Stimulated activated CD4-positive, alpha-beta T cell treated with anti-CD3 and anti-CD28 coated beads, Interleukin-12 subunit alpha, Interleukin-12 subunit beta, amount 100 ng/mL, for 48 hours (primary cell): ENCODE measurements around the gene IFT81.
A peak's percentile ranks its signal among the peaks of the same experiment; 100 is the strongest.
"Not testable (repeated sequence)": the region's sequence is repeated elsewhere in the genome, so short reads cannot be mapped to it uniquely, and the experiment has no call there.

Experiments used
- DNase-seq, 3 donors: peaks; one replicate each; pipeline ENCODE4 v3.0.0-alpha.2; 2020; ENCODE audit warnings: low read depth in 2 of 3, low spot score in 1 of 3

Gene IFT81

DNA sequence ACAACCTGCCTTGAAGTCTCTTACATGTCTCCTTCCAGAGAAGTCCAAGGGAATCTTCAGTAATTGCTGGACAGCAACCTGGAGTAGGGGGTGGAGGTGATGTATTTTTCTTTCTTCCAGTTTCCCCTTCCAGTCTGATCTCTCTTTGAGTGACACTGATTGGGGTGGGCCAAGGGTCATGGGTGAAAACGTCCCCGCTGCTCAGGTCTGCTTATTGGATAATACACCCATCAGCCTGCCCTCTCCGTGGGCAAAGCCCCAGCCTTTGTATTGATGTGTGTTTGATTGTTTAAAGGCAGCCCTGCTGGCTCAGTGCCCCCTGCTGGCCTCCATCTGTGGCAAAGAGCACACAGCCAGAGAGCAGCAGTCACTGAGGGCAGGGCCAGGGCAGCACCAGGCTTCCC lies 121.2 kb downstream of the IFT81 start:
- peak; percentile 3 to 28 (median 27) for DNase-seq

DNA sequence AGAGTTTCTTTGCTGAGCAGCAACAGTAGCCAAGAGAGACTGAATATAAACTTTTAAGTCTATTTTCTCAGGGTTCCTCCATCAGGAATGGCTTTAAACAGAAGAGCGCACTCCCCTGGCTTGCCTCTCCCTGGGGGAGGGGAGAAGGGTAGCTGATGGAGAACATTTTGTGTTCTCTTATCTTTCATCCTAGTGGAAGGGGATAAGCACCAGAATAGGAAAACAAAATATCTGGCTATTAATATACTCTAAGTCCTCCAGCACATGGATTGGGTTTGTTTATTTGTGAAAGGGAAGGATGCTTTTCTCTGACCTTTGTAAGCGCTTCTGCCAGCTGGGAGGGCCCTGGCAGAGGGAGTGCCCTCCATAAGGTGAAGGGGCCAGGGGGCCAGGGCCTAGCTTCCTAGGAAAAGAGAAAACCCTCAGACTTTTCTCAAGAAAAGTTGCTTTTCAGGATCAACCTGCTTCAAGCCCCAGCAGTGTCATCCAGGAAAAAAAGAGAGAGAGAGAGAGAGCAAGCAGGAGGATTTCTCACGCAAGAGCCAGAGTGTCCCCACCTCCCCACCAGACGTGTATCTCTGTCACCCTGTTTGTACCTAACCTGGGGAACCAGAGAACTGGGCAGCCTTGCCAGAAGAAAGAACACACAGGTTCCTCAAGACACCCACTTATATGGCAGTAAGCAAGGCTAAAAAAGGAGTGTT lies 122.6 kb downstream of the IFT81 start:
- no peak for DNase-seq

DNA sequence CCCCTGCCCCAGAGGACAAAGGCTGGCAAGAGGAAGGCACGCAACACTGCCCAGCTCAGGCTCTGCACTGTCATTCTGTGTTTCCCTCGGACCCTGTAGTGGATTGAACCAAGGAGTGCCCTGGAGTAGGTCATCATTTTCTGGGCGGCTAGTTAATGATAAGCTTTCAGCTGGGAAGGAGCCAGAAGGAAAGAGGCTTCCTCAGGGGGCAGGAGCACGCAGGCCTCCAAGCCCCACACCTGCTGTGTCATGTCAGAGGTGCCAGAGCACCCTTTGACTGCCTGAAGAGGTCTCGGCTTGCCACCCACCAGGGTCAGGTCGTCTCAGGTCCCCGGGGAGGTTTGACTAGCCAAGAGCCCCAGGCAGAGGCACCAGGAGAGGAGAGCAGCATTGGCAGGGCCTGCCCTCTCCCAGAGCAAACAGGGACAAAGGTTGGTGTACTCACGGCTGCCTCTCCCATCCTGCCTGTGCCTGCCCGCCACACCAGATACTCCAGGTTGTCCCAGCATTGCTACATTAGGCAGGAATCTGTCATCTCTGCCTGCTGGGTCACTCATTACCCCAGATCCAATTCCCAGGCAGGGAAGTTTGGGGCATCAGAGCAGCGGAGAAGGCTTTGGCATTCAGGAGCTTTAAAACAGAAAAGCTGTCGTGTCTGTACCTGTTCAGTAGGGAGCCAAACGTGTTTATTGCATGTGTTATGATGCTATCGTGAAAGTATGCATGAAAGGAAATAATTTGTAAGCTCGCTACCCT lies 123.4 kb downstream of the IFT81 start:
- DNase-seq, result no peak

DNA sequence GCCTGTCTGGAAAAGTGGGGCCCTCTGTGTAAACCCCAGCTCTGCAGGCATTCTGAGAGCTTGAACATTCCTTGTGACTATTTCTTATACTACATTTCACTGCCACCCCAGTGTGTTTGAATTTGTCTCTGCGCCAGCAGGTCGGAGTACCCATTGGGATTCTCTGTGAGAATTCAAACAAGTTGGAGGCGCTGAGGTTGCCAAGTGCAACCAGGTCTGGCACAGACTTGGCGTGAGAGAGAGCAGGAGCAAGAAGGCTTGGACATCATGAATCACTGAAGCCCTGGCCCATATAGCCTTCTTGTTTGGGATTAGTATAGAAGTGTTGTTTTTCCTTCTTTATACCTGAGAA lies 123.9 kb downstream of the IFT81 start:
- DNase-seq, result no peak

DNA sequence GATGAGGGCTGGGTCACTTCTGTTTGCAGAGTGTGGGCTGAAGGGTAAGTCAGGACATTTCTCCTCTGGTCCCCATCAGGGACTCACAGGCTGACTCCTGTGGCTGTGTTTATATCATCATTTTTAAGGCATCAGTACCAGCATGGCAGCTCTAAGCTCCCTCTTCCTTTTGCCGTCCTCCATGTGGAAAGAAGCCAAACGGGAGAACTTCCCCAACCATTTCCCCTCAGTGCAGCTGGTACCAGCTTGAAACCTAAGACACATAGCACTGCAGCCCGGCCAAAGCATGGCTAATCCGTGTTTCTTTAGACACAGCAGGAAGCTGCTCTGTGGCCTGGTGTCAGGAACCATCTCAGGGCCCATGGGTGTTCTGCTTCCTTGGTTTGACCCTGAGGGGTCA lies 124.9 kb downstream of the IFT81 start:
- no peak for DNase-seq

DNA sequence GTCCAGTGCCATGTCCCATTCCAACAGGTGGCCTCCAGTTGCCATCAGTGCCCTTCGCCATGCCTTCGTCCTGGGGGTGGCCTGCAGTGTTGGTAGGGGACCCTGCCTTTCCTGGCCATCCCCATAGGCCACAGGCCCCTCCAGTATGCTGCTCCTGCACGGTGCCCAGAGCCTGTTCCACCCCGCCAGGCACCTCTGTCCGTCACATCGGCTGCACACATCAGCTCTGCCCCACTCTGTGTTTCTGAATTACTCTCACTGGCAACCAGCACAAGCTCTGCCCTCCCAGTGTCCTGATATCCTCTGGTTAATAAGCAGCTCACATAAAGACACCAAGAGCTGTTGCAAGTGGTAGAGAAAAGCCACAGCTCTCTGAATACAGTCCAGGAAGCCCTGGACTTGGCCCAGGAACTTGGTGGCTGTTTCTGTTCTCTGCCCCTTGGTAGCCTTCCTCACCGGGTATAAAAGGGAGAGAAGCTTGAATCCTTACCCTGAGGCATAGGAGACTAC lies 125.6 kb downstream of the IFT81 start:
- DNase-seq, result no peak

DNA sequence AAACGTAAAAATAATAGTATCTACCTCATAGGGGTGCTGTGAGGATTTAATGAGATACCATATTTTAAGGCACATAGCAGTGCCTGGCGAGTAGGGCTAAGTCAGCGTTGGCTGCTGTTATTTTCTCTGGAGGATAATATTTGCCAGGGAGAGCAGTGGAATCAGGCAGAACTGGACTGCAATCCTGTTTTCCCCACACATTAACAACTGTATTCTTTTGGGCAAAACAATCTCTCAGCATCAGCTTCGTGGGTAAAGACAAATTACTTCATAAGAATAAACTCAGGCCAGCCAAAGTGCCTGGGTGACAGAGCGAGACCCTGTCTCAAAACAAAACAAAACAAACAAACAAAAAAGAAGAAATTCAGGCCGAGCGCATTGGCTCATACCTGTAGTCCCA lies 127.2 kb downstream of the IFT81 start:
- no peak for DNase-seq

DNA sequence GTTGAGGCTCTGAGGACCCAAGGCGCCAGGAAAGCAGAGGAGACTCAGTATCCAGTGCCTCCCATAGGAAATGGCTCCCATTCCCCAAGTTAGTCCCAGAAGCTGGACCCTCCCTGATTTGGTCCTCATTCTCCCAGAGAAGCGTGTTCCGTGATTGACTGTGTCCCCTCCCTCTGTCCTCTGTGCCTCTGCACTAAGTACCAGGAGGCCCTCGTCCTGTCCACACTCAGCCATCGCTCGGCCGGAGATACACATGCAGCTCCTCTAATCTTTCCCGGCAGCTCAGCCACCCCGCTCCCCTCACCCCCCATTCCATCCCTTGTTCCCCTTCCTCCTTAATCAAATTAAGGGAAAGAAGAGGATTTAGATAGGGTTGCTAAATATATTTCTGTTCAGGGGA lies 128.6 kb downstream of the IFT81 start:
- no peak for DNase-seq

DNA sequence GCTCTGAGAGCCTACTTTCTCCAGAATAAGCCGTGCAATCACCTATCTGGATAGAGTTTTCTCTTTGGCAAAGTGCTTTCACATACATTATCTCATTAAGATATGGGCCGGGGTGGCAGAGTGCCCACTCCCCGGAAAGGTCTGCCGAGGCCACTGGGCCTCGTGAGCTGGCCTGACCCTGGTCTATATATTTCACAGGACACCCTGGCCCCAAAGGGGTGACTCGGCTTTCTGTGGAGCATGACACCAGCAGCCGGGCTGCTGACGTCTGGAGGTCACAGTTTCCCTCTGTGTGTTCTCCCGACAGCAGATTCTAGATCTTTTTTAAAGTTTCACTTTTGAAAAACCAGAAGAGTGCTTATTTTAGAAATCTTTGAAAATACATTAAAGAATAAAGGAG lies 129.0 kb downstream of the IFT81 start:
- no peak for DNase-seq

DNA sequence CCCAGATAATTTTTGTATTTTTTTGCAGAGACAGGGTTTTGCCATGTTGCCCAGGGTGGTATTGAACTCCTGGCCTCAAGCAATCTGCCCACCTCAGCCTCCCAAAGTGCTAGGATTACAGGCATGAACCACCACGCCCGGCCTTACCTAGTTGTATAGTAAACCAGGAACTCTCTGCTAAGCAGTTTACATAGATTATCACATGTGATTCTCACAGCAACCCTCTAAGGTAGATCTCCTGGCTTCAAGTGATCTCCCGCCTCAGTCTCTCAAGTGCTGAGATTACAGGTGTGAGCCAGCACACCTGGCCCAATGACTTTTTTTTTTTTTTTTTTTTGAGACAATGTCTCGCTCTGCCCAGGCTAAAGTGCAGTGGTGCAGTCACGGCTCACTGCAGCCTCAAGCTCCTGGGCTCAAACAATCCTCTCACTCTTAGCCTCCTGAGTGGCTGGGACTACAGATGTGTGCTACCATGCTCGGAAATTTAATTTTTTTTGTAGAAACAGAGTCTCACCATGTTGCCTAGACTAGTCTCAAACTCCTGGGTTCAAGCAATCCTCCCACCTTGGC lies 130.9 kb downstream of the IFT81 start:
- no peak for DNase-seq

DNA sequence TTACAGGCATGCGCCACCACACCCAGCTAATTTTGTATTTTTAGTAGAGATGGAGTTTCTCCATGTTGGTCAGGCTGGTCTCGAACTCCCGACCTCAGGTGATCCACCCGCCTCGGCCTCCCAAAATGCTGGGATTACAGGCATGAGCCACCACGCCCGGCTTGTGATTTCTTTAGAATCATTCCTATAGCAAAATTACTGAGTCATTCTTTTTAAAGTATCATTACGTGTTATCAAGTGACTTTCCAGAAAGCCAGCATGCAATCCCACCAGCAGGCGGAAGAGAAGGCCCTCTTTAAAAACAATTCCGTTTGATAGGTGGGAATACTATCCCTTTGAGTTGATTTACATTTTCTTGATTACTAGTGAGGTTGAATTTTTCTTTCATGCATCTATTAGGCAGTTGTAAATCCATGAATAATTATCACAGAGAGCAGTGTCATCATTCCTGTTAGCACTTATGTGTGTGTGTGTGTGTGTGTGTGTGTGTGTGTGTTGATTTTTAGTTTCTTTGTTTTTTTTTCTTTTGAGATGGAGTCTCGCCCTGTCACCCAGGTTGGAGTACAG lies 131.8 kb downstream of the IFT81 start:
- DNase-seq, result not testable (repeated sequence)

DNA sequence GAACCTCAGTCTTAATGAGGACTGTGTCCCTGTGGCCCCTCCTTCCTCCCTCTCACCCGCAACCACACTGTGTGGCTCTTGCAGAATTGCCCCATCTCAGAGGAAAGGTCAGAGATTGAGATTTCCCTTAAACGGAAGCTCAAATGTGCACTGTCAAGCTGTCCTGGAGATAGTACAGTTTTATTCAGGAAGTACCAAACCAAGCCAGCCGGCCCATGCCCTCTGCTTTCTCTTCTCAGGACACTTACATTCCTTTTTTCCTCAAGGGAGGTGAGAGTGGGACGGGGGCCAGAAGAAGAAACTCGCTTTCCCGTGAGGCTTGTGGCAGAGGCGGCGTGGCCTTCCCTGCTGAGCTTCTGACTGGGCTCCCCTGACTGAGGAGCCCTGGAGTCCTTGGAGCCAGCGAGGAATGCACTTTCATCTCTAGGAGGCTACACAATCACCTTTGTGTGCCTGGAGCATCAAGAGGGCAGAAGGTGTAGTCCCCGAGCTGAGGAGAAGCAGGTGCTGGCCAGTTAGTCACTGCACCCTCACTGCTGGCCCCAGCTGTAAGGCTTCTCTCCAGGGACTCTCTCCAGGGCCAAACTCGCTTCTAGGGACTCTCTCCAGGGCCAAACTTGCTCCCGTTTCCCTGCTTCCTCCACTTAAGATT lies 132.7 kb downstream of the IFT81 start:
- no peak for DNase-seq

DNA sequence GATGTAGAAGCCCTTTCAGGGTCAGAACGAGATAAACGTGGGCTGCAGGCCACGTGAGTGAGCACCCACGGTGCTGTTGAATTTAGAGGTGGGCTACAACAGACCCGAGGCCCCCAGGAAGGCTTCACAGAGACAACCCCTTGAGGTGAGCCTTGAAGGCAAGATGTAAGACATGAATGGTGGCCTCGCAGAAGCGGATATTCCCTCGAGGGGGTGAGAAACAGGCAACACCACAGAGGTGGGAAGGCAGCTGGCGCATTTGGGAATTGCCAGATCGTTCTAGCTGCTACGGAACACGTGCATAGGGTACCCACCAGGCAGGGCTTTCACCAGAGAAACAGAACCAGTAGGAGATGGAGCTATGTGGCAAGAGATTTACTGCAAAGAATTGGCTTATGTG lies 134.3 kb downstream of the IFT81 start:
- DNase-seq, result no peak

DNA sequence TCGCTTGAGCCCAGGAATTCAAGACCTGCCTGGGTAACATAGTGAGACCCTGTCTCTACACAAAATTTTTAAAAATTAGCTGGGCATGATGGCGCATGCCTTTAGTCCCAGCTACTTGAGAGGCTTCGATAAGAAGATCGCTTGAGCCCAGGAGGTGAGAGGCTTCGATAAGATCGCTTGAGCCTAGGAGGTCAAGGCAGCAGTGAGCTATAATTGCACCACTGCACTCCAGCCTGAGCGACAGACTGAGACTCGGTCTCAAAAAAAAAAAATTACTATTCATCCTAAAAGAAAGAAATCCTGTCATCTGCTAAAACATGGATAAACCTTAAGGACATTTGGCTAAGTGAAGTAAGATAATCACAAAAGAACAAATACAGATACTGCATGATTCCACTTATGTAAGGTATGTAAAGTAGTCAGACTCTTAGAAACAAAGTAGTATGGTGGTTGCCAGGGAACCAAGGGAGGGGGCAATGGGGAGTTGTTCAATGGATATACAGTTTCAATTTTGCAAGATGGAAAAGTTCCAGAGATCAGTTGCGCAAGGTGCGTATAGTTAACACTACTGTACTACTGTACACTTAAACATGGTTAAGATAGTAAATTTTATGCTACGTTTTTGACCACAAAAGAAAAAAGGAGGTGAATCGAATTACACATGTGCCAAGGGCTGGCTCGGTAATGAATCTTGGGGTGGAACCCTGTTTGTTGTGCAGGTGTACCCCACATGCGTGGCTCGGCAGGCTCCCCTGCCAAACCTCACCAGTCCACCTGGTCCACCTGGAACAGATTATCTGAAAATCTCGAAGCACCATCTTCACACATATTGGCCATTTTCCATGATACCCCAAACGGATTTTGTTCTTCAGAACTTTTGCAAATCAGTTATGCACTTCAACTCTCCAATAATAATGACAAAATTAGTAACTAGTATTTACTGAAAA lies 138.6 kb downstream of the IFT81 start:
- DNase-seq, result no peak

DNA sequence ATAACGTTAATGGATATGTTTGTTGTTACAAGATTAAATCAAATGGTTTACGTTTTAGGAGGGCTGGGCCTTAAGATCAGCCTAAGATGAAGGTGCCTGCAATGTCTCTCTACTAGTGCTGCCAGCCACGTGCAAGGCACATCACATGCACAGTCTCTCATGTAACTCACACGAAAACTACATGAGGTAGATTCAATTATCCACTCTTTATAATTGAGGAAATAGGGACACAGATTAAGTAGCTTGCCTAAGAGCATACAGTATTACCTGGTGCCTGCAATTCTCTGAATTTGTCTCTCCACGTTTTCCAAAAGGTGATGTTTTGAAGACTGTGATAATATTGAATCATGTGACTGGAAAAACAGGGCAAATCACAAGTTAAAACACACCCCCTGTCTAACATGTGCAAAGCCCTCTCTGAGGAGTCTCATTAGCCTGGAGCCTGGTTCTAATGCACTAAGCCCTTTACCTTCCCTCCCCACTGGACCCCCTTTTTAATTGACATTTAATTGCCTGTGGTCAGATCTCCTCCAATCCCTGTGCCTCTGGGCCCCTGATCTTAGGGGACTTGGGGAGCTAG lies 142.3 kb downstream of the IFT81 start:
- DNase-seq, result no peak

DNA sequence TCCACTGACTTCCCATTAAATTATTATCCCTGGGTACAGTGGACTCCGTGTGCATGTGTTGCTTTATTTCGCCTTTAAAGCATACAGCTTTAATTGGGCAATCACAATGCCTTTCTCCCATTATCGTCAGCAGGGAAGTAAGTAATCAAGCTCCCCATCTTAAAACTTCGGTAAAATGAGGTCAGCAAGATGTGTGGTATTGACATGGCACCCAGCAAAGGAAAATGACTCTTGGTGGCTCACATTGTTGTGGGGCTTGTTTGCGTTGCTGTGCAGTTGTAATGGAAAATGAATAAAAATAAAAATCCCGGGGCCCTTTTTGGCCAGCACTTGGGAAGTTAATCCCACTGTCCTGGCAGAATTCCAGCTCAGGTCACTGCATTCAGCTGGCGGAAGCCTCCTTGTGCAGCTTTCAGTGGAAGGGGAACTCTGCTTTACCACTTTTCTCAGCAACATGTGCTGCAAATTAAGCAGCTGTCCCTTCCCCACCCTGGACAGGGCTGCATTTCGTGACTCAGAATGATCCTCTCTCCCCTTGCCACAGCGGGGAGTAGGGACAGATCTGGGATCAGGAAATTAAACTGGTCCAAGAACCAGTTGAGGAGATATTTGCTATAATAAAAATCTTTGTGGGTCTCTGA lies 142.9 kb downstream of the IFT81 start:
- DNase-seq, result no peak
